HG02981 (cell line): Measurements from ENCODE around the gene PLXNA1.

Experiments used
- ATAC-seq: cut with Tn5 transposase; IDR thresholded peaks from one replicate; pipeline ENCODE4 v1.9.1; 2021; ENCODE audit warnings: mild to moderate bottlenecking, moderate library complexity; ENCODE audit not compliant: unreplicated experiment

PLXNA1 gene

DNA sequence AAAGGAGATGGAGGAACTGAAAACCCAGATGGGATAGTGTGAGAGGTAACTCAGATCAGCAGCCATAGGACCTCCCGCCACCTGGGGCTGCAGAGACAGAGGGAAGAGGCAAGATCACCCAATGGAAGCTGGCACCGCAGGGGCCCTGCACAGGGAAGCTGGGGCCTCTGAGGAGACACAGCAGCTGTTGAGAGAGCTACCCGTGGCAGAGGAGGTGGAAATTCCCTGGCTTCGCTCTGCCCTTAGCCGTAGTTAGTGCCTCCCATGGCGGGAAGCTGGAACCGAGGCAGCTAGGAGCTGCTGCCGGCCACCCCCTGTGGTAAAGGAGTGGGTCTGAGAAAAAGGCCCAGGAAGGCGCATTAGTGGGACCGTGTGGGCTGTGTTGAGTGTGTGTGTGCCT lies 18.0 kb upstream of the PLXNA1 start:
- no peak for ATAC-seq

DNA sequence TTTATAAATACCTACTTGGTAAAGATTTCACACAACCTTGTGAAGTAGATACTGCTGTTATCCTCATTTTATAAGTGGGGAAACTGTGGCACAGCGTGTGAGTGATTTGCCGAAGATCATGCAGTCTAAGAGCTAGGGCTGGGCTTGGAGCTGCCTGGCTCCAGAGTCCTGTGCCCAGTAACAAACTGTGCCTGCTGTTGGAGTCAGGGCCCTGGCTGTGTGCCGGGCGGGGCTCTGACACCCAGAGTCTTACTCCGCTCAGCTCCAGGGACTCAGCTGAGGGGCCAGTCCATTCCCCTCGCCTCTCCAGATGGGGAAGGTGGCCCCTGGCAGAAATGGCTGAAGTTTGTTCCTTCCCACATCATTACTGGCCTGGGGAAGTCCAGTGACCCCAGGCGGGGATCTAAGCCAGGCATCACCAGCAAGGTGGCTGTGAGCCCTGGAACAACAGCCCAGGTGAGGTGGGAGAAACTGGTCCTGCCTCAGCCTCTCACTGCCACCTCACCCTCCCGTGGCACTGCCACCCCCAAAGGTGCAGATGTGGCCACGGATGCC lies 17.3 kb upstream of the PLXNA1 start:
- ATAC-seq = no peak

GRCh38 chr3:126967386-126967785 lies 15.5 kb upstream of the PLXNA1 start:
- no peak for ATAC-seq

- ATAC-seq = no peak
These were observed 14.2 kb upstream of the PLXNA1 start for GRCh38 chr3:126968391-126969390.

DNA sequence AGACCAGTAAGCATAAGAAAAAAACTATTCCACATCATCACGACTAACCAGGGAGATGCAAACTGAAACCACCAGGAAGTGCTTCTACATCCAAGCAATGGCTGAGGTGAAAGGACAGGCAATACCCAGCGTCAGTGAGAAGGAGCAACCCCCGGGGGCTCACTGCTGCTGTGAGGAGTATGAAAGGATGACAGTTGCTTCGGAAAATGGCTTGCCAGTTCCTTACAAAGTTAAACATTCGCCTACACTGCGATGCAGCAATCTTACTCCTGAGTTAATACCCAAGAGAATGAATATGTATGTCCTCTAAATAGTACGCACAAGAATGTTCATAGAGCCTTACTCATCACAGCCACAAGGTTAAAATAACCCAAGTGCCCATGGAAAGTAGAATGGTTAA lies 13.3 kb upstream of the PLXNA1 start:
- ATAC-seq = no peak

- ATAC-seq = no peak
These were observed 12.8 kb upstream of the PLXNA1 start for GRCh38 chr3:126970101-126970500.

DNA sequence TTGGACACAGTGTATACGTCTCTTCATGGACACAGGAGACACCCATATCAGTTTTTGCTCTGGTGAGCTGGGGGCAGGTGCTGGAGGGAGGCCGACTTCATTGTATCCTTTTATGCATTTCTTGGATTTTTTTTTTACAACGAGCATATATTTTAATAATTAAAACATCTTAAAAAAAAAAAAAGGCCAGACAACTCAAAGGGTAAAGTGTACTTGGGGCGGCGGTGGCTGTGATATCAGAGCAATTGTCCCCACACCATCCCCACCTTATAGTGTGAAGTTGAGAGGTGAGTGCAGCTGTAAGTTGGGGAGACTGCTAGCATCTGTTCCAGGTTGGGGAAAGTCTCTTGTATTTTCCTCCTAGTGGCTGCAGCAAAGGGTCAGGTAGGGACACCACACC lies 12.0 kb upstream of the PLXNA1 start:
- ATAC-seq = no peak

DNA sequence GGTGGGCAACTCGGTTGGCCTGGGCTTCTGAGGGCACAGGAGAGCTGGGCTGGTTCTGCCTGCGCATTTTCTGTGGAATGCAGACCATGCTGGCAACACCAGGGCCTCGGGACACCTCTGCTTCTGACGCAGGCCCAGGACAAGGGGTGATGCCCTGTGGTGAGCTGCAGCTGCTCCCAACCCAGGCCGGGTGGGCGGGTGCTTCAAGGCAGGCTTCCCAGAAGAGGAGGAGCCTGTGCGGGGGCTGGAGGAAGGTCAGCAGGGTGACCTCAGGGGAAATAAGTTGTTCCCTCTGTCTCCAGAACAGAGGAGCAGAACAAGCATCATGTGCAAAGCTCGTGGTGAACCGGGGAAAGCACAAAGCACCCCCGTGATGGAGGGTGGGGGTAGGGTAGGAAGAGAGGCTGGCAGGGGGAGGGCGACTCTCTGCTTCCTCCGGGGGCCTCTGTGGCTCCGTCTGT lies 11.0 kb upstream of the PLXNA1 start:
- no peak for ATAC-seq

DNA sequence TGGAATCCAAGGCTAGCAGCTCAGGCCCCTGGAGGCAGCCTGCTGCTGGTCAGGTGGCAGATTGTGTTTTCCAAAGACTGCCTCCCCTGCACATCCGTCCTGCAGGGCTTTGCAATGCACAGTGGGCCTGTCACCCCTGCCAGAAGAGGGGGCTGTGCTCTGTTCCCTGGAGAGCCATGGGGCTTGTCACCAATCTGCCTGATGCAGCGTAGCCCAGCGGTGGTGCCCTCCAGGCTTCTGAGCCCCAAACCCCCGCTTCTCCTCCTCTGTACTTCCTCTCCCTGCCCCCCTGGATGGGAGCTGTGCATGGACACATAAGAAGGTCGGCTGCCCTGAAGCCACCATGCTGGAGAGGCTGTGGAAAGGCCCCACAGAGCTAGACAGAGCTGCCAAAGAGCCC lies 10.0 kb upstream of the PLXNA1 start:
- no peak for ATAC-seq

DNA sequence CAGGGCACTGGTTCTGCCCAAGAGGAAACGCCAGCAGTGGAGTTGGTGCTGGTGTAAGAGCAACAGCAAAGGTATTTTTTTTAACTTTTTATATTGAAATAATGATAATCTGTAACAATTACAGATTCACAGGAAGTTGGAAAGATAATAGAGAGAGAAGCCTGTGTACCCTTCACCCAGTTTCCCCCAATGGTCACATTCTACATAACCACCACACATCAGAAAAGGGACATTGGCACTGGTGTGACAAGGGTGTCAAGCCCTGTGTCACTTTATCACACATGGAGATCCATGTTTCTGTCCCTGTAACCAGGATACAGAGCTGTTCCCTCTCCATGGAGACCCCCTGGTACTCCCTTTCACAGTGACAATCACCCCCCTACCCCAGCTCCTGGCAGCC lies 9.1 kb upstream of the PLXNA1 start:
- ATAC-seq = no peak

- ATAC-seq = no peak
These were observed 8.2 kb upstream of the PLXNA1 start for GRCh38 chr3:126974756-126975155.

GRCh38 chr3:126976906-126977305 lies 6.0 kb upstream of the PLXNA1 start:
- no peak for ATAC-seq

- ATAC-seq = no peak
These were observed 5.1 kb upstream of the PLXNA1 start for GRCh38 chr3:126977821-126978220.

DNA sequence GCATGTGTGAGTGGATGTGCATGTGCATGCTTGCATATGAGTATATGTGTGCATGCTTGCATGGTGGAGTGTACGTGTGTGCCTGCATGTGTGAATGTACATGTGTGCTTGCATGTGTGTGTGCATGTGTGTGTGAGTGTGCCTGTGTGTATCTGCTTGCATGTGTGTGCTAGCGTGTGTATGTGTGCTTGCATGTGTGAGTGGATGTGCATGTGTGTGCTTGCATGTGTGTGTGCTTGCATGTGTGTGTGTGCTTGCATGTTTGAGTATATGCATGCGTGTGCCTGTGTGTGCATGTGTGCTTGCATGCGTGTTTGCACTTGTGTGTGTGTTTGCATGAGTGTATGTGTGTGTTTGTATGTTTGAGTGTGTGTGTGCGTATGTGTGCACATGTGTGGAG lies 4.6 kb upstream of the PLXNA1 start:
- no peak for ATAC-seq

- ATAC-seq = no peak
These were observed 3.8 kb upstream of the PLXNA1 start for GRCh38 chr3:126979046-126979628.

GRCh38 chr3:126980266-126980811 lies 2.6 kb upstream of the PLXNA1 start:
- ATAC-seq = no peak

GRCh38 chr3:126982126-126982470 lies 817 bp upstream of the PLXNA1 start:
- ATAC-seq = peak; percentile 34

DNA sequence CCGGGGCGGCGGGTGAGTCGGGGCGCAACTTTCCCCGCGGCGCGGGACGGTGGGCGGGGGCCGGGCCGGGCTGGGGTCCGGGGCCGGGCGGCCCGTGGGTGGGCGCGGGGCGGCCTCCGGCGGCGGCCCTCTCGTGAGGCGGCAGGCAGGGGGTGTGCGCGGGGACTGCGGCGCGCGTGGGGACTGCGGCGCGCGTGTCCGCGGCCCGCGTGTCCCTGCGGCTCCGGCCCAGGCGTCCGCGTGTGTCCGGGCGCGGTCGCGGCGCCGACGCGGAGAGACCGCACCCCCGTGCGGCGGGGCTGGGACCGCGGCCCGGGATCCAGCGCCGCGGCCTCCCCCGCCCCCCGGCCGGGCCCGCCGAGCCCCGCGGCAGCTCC lies 349 bp downstream of the PLXNA1 start:
- no peak for ATAC-seq

DNA sequence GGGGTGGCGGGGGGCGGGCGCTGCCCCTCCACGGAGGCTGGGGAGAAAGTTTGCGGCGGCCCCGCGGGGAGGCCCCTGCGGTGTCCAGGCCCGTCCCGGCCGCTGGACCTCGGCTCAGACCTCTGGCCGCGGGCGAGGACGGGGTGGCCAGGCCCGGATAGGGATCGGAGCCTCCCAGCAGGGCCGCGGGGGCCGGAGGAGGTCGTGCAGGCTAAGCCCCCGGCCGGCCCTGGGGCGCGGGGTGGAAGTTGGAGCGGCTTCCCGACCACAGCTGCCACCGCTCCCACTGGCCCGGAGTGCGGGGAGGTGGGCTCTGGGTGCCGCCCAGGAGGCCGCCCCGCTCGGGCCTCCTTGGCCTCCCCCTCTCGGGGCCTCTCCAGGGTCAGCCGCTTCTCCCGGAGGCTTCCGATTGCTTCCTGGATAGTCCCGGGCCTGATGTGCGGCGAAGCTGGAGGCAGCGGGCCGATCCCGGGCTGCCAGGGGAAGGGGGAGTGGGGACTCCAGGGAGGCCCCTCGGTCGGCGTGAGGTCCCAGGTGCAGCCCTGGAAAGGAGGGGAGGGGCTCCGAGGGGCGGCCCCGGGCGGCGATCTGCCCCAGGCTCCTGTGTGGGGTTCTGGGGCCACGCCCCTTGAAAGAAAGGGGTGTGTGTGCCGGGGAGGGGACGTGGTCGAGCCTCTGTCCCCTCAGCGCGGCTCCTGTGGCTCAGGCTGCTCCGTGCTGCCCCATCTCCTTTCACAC lies 907 bp downstream of the PLXNA1 start:
- no peak for ATAC-seq

GRCh38 chr3:126984391-126985131 lies 1.6 kb downstream of the PLXNA1 start:
- ATAC-seq = no peak
